HCT116 (cell line): ENCODE data around the gene GDF2. TPM values are rescaled to one million over a fixed set of nuclear protein-coding genes. Genes with fewer than 3 reads are reported as not detected.
A peak's percentile ranks its signal among the peaks of the same experiment; 100 is the strongest.

ENCODE experiments used
- ATAC-seq: fragments of 200-7000 bp; cut with Tn5 transposase; 2 replicates; pipeline ENCODE4 v1.9.1; 2020; ENCODE audit warnings: mild to moderate bottlenecking, moderate library complexity
- BruUV-seq: library from RNA; stranded (reverse); fragments of 400-500 nt; replicated peaks from 2 replicates; lab custom pipeline; 2021; lab: Mats Ljungman, UMichigan
- CTCF ChIA-PET: fragments of 300-600 bp; sonication (Branson Sonifier 250); formaldehyde crosslinking; loops from one replicate; lab custom pipeline; 2021; ENCODE audit warnings: antibody characterized with exemption; lab: Charles Lee
- POLR2A ChIA-PET: fragments of 300-600, 350-600 bp; sonication (Branson Sonifier 250); formaldehyde crosslinking; loops from one replicate; lab custom pipeline; 2021; ENCODE audit warnings: antibody characterized with exemption; lab: Charles Lee
- RAD21 ChIA-PET, 2 experiments: fragments of 300-600 bp; sonication (Branson Sonifier 250); formaldehyde crosslinking; loops; one replicate each; lab custom pipeline; 2023; ENCODE audit warnings: low total read pairs in 2 of 2; ENCODE audit not compliant: uncharacterized antibody in 2 of 2, unreplicated experiment in 2 of 2, low non-redundant PET in 1 of 2; lab: Charles Lee
- DNase-seq: peaks from one replicate; pipeline ENCODE4 v3.0.0-alpha.2; 2010; ENCODE audit warnings: low read depth, low spot score
- H2AFZ ChIP-seq: fragments of 200-600 bp; shearing (Covaris generic), sonication (generic); 2 replicates; pipeline ENCODE4 v1.6.1; 2017; ENCODE audit warnings: low read depth, mixed run types, mixed read lengths, antibody characterized with exemption, low read length; ENCODE audit not compliant: poor library complexity, severe bottlenecking
- H3K27ac ChIP-seq: 2 replicates; pipeline ENCODE4 v1.5.1; 2012; ENCODE audit warnings: low read depth, low read length
- H3K27me3 ChIP-seq: fragments of 200-600 bp; sonication (generic); 2 replicates; pipeline ENCODE4 v1.6.1; 2016; ENCODE audit warnings: mixed run types, low read length, mixed read lengths; ENCODE audit not compliant: insufficient read depth
- H3K36me3 ChIP-seq, 2 experiments: fragments of 200-500 bp in 1 of 2; fragments of 200-600 bp in 1 of 2; sonication (Bioruptor generic) in 1 of 2; sonication (generic) in 1 of 2; 2 replicates each; pipeline versions ENCODE4 v1.5.1 to v1.6.1; 2014 to 2016; ENCODE audit warnings: low read length in 2 of 2, inconsistent platforms in 1 of 2, mixed read lengths in 1 of 2, mixed run types in 1 of 2; ENCODE audit not compliant: insufficient read depth in 2 of 2, control insufficient read depth in 1 of 2
- H3K4me1 ChIP-seq, 2 experiments: fragments of 200-600 bp in 1 of 2; sonication (generic) in 1 of 2; 2 replicates each; pipeline versions ENCODE4 v1.5.1 to v1.6.1; 2012 to 2017; ENCODE audit warnings: low read length in 2 of 2, inconsistent platforms in 1 of 2, mild to moderate bottlenecking in 1 of 2, mixed read lengths in 1 of 2, mixed run types in 1 of 2, moderate library complexity in 1 of 2; ENCODE audit not compliant: insufficient read depth in 2 of 2, control insufficient read depth in 1 of 2
- H3K4me2 ChIP-seq: fragments of 200-600 bp; sonication (generic); 2 replicates; pipeline ENCODE4 v1.6.1; 2017; ENCODE audit warnings: mixed run types, low read length, mixed read lengths
- H3K4me3 ChIP-seq, 2 experiments: fragments of 200-600 bp in 1 of 2; sonication (generic) in 1 of 2; replicated peaks in 1 of 2; 2 replicates each; pipeline ENCODE4 v1.5.1; 2011 to 2016; ENCODE audit warnings: low read length in 2 of 2, control low read depth in 1 of 2, low read depth in 1 of 2, mild to moderate bottlenecking in 1 of 2, mixed read lengths in 1 of 2, mixed run types in 1 of 2
- H3K79me2 ChIP-seq: fragments of 200-600 bp; sonication (generic); 2 replicates; pipeline ENCODE4 v1.6.1; 2017; ENCODE audit warnings: mild to moderate bottlenecking, mixed run types, low read length, moderate library complexity, mixed read lengths; ENCODE audit not compliant: insufficient read depth
- H3K9ac ChIP-seq: fragments of 200-600 bp; sonication (generic); 2 replicates; pipeline ENCODE4 v1.6.1; 2016; ENCODE audit warnings: low read length, mixed read lengths
- H3K9me2 ChIP-seq: fragments of 200-600 bp; sonication (generic), shearing (Covaris generic); 2 replicates; pipeline ENCODE4 v1.6.1; 2017; ENCODE audit warnings: mixed run types, mild to moderate bottlenecking, moderate library complexity; ENCODE audit not compliant: insufficient read depth
- H3K9me3 ChIP-seq, 2 experiments: fragments of 200-500 bp in 1 of 2; fragments of 200-600 bp in 1 of 2; sonication (Bioruptor generic) in 1 of 2; sonication (generic) in 1 of 2; 2 replicates each; pipeline ENCODE4 v1.6.1; 2014 to 2017; ENCODE audit warnings: low read length in 2 of 2, mixed read lengths in 2 of 2, inconsistent platforms in 1 of 2, low read depth in 1 of 2, mild to moderate bottlenecking in 1 of 2, mixed run types in 1 of 2, moderate library complexity in 1 of 2; ENCODE audit not compliant: control insufficient read depth in 1 of 2, insufficient read depth in 1 of 2
- H4K20me1 ChIP-seq: fragments of 200-600 bp; sonication (generic), shearing (Covaris generic); 2 replicates; pipeline ENCODE4 v1.6.1; 2017; ENCODE audit warnings: mixed run types, mild to moderate bottlenecking, moderate library complexity; ENCODE audit not compliant: insufficient read depth
- ATF3 ChIP-seq: IDR thresholded peaks from 2 replicates; pipeline ENCODE4 v1.6.1; 2012
- CBX3 ChIP-seq: IDR thresholded peaks from 2 replicates; pipeline ENCODE4 v1.6.1; 2012; ENCODE audit warnings: low read depth
- CEBPB ChIP-seq: IDR thresholded peaks from 2 replicates; pipeline ENCODE4 v1.6.1; 2012; ENCODE audit warnings: low read depth
- CTCF ChIP-seq, 3 experiments: fragments of 200-600 bp in 1 of 3; sonication (generic) in 1 of 3; IDR thresholded peaks in 2 of 3; conservative IDR thresholded peaks in 1 of 3; 2 replicates each; pipeline ENCODE4 v1.5.1; 2012 to 2017; ENCODE audit warnings: low read depth in 2 of 3, low read length in 2 of 3, antibody characterized with exemption in 1 of 3, borderline replicate concordance in 1 of 3, control low read depth in 1 of 3, mild to moderate bottlenecking in 1 of 3, mixed read lengths in 1 of 3, mixed run types in 1 of 3, moderate library complexity in 1 of 3; ENCODE audit not compliant: insufficient read depth in 1 of 3
- ELF1 ChIP-seq: IDR thresholded peaks from 2 replicates; pipeline ENCODE4 v1.6.1; 2012; ENCODE audit warnings: low read depth, borderline replicate concordance
- EZH2 ChIP-seq: fragments of 200-600 bp; sonication (generic); IDR thresholded peaks from 2 replicates; pipeline ENCODE4 v1.6.1; 2017; ENCODE audit warnings: antibody characterized with exemption, mixed run types
- EZH2phosphoT487 ChIP-seq: fragments of 200-600 bp; IDR thresholded peaks from 2 replicates; pipeline ENCODE4 v1.6.1; 2018; ENCODE audit warnings: antibody characterized with exemption, borderline replicate concordance
- POLR2A ChIP-seq: IDR thresholded peaks from 2 replicates; pipeline ENCODE4 v1.7.0; 2011; ENCODE audit warnings: borderline replicate concordance; ENCODE audit not compliant: insufficient read depth, insufficient read length; ENCODE audit errors: extremely low read depth
- RAD21 ChIP-seq: IDR thresholded peaks from 2 replicates; pipeline ENCODE4 v1.6.1; 2012; ENCODE audit warnings: low read depth, mild to moderate bottlenecking
- SIN3A ChIP-seq: IDR thresholded peaks from 2 replicates; pipeline ENCODE4 v1.6.1; 2012; ENCODE audit warnings: low read depth
- YY1 ChIP-seq: IDR thresholded peaks from 2 replicates; pipeline ENCODE4 v1.6.1; 2011; ENCODE audit warnings: low read length, low read depth, moderate library complexity, mild to moderate bottlenecking; ENCODE audit not compliant: insufficient replicate concordance; ENCODE audit errors: extremely low read depth
- ZNF274 ChIP-seq: fragments of 200-500 bp; sonication (Bioruptor generic); IDR thresholded peaks from 2 replicates; pipeline ENCODE4 v1.6.1; 2014; ENCODE audit warnings: mild to moderate bottlenecking, low read depth, low read length, inconsistent platforms
- intact Hi-C: fragments of 100-400 bp; cut with micrococcal nuclease; formaldehyde crosslinking; loops from 2 replicates; pipeline ENCODE4 v1.10.0; 2022
- total RNA-seq: library from RNA; stranded (reverse); gene quantifications from one replicate; pipeline ENCODE4 v1.2.1, GENCODE V29; 2021; ENCODE audit not compliant: unreplicated experiment
- TF ChIP-seq, protein P1 (sequence below): IDR thresholded peaks from 2 replicates; pipeline ENCODE4 v1.6.1; 2012

GDF2 gene
- total RNA-seq, 1 experiment from 2014 or later = not detected

GRCh38 chr10:47309408-47310089 lies 12.7 kb upstream of the GDF2 start:
- H4K20me1 ChIP-seq = no peaks in the 10 kb centered on the region
- H3K36me3 ChIP-seq = no peaks in the 10 kb centered on the region
- H3K4me2 ChIP-seq = no peak overlapping the region
- H3K27me3 ChIP-seq = peaks cover 16% of the 10 kb centered on the region; the same call in 1 of the 2 replicates
- H3K9me3 ChIP-seq = no peaks in the 10 kb centered on the region
- no peaks in the 10 kb centered on the region; a peak in 1 of 4 replicates for H3K4me1 ChIP-seq
- BruUV-seq = no TSS peak
- peak; percentile 48; the same call in 1 of the 2 replicates for ATAC-seq
- no peaks in the 10 kb centered on the region for H3K79me2 ChIP-seq
- POLR2A ChIA-PET = no interaction called here
- H3K9me2 ChIP-seq = no peaks in the 10 kb centered on the region
- DNase-seq = no peak
- no peak overlapping the region for H3K27ac ChIP-seq
- no peak overlapping the region for H3K9ac ChIP-seq
- intact Hi-C loops = no loop called here
- H2AFZ ChIP-seq = no peak overlapping the region
- TF ChIP-seq CEBPB (no peak), CTCF (IDR thresholded peaks at IDR 0.05 in 2 of 3, conservative IDR thresholded peaks at IDR 0.05 in 1 of 3; ENCODE audit: borderline replicate concordance in 1 of 3, insufficient read depth in 1 of 3, low read depth in 2 of 3, low read length in 2 of 3) (peak; percentile 49 to 75 (median 69); a peak in 5 of 6 replicates), CBX3 (no peak), SIN3A (no peak), RAD21 (peak; percentile 64), EZH2phosphoT487 (no peak)
- TF ChIP-seq, all 23 proteins: peak for 2
- no peak overlapping the region for H3K4me3 ChIP-seq
- RAD21 ChIA-PET = no interaction called here
- CTCF ChIA-PET = interaction anchor here (2.0 to 4.5 kb wide), 2 partner anchors 262 kb away, joined by 4 to 51 read pairs; no protein-coding TSS in a partner anchor

GRCh38 chr10:47310090-47310505 lies 12.2 kb upstream of the GDF2 start:
- Histone ChIP-seq H3K9me2 (no peaks in the 10 kb centered on the region), H3K4me2 (no peak overlapping the region), H3K27me3 (peaks cover 16% of the 10 kb centered on the region; the same call in 1 of the 2 replicates), H2AFZ (no peak overlapping the region), H4K20me1 (no peaks in the 10 kb centered on the region), H3K9me3 (no peaks in the 10 kb centered on the region), H3K4me3 (no peak overlapping the region), H3K27ac (no peak overlapping the region), H3K4me1 (no peaks in the 10 kb centered on the region; a peak in 1 of 4 replicates), H3K79me2 (no peaks in the 10 kb centered on the region), H3K9ac (no peak overlapping the region), H3K36me3 (no peaks in the 10 kb centered on the region)
- ChIA-PET POLR2A (no interaction called here), RAD21 (interaction anchor here in 1 of 2 experiments (0.6 kb wide), 1 partner anchor 140 kb away, joined by 3 read pairs; no protein-coding TSS in a partner anchor), CTCF (interaction anchor here (4.5 kb wide), 1 partner anchor 262 kb away, joined by 51 read pairs; no protein-coding TSS in a partner anchor)
- no peak for DNase-seq
- BruUV-seq = no TSS peak
- TF ChIP-seq EZH2 (no peak), YY1 (no peak), CTCF (IDR thresholded peaks at IDR 0.05 in 2 of 3, conservative IDR thresholded peaks at IDR 0.05 in 1 of 3; ENCODE audit: borderline replicate concordance in 1 of 3, insufficient read depth in 1 of 3, low read depth in 2 of 3, low read length in 2 of 3) (no peak), ATF3 (no peak), ELF1 (no peak), ZNF274 (no peak), CEBPB (no peak), POLR2A (no peak)
- TF ChIP-seq, protein P1, sequence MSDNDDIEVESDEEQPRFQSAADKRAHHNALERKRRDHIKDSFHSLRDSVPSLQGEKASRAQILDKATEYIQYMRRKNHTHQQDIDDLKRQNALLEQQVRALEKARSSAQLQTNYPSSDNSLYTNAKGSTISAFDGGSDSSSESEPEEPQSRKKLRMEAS = no peak
- ATAC-seq = no peak
- intact Hi-C loops = no loop called here
